ENCODE results near the gene EXOC3L1. TPM values are rescaled to one million over a fixed set of nuclear protein-coding genes. Genes with fewer than 3 reads are reported as not detected.

EXOC3L1 gene
- total RNA-seq, 4 donors from 2014 or later: 1.2 to 10.9 (median 4.7) TPM

- no peak overlapping the region for H3K4me3 ChIP-seq
- peaks cover 0 to 52% (median 4%) of the 10 kb centered on the region in 3 donors for H3K36me3 ChIP-seq
- no peak for TF ChIP-seq CTCF (IDR thresholded peaks at IDR 0.05)
- no peak for TF ChIP-seq POLR2A (IDR thresholded peaks at IDR 0.05)
- no peak for DNase-seq
- H3K4me1 ChIP-seq: peaks cover 0 to 19% (median 3%) of the 10 kb centered on the region in 4 donors
- no peak overlapping the region for H3K27ac ChIP-seq
- H3K9me3 ChIP-seq: no peaks in the 10 kb centered on the region
- no peaks in the 10 kb centered on the region for H3K27me3 ChIP-seq
Observed at GRCh38 chr16:67147437-67148140, 42.3 kb downstream of the EXOC3L1 start.

GRCh38 chr16:67146523-67147357 is 43.2 kb downstream of the EXOC3L1 start:
- H3K36me3 ChIP-seq: peaks cover 0 to 61% (median 4%) of the 10 kb centered on the region in 3 donors
- H3K27ac ChIP-seq: no peak overlapping the region
- no peaks in the 10 kb centered on the region for H3K9me3 ChIP-seq
- no peak for DNase-seq
- H3K4me3 ChIP-seq: no peak overlapping the region
- H3K4me1 ChIP-seq: peaks cover 0 to 19% (median 3%) of the 10 kb centered on the region in 4 donors
- no peaks in the 10 kb centered on the region for H3K27me3 ChIP-seq
- TF ChIP-seq CTCF (IDR thresholded peaks at IDR 0.05): no peak
- TF ChIP-seq POLR2A (IDR thresholded peaks at IDR 0.05): no peak

- TF ChIP-seq POLR2A (IDR thresholded peaks at IDR 0.05) (no peak), CTCF (IDR thresholded peaks at IDR 0.05) (no peak)
- no peak for DNase-seq
- Histone ChIP-seq H3K4me3 (no peak overlapping the region), H3K27ac (no peak overlapping the region), H3K36me3 (peaks cover 0 to 71% (median 4%) of the 10 kb centered on the region in 3 donors), H3K27me3 (no peaks in the 10 kb centered on the region), H3K9me3 (no peaks in the 10 kb centered on the region), H3K4me1 (peaks cover 0 to 10% (median 1%) of the 10 kb centered on the region in 4 donors)
Observed at GRCh38 chr16:67145746-67146145, 44.2 kb downstream of the EXOC3L1 start.

- DNase-seq: no peak
Observed at GRCh38 chr16:67144943-67145342, 45.0 kb downstream of the EXOC3L1 start.

GRCh38 chr16:67142342-67142741 is 47.6 kb downstream of the EXOC3L1 start:
- Histone ChIP-seq H3K9me3 (no peaks in the 10 kb centered on the region), H3K4me3 (no peak overlapping the region), H3K27me3 (no peaks in the 10 kb centered on the region), H3K4me1 (no peaks in the 10 kb centered on the region), H3K27ac (no peak overlapping the region), H3K36me3 (peaks cover 0 to 97% (median 4%) of the 10 kb centered on the region in 3 donors)
- TF ChIP-seq CTCF (IDR thresholded peaks at IDR 0.05) (no peak), POLR2A (IDR thresholded peaks at IDR 0.05) (no peak)
- no peak for DNase-seq

More at GRCh38 chr16:67144943-67145342, 45.0 kb downstream of the EXOC3L1 start:
- H3K27ac ChIP-seq: no peak overlapping the region
- H3K9me3 ChIP-seq: no peaks in the 10 kb centered on the region
- peaks cover 0 to 79% (median 4%) of the 10 kb centered on the region in 3 donors for H3K36me3 ChIP-seq
- TF ChIP-seq CTCF (IDR thresholded peaks at IDR 0.05) (no peak), POLR2A (IDR thresholded peaks at IDR 0.05) (no peak)
- peaks cover 0 to 2% (median 0%) of the 10 kb centered on the region in 4 donors for H3K4me1 ChIP-seq
- no peak overlapping the region for H3K4me3 ChIP-seq
- H3K27me3 ChIP-seq: no peaks in the 10 kb centered on the region
